ENCODE data around the gene TOP3B. TPM values are rescaled to one million over a fixed set of nuclear protein-coding genes. Genes with fewer than 3 reads are reported as not detected.

Gene TOP3B
- total RNA-seq, 6 experiments from 2014 or later, result 13.5 to 20.4 (median 15.6) TPM

- H3K36me3 ChIP-seq, result no peaks in the 10 kb centered on the region
- H3K27me3 ChIP-seq, result no peaks in the 10 kb centered on the region
- ATAC-seq (no peak), DNase-seq (no peak)
- H3K4me3 ChIP-seq, result no peak overlapping the region
- no peaks in the 10 kb centered on the region for H3K9me3 ChIP-seq
- TF ChIP-seq POLR2A (IDR thresholded peaks at IDR 0.05), result no peak
- TF ChIP-seq, protein P1, sequence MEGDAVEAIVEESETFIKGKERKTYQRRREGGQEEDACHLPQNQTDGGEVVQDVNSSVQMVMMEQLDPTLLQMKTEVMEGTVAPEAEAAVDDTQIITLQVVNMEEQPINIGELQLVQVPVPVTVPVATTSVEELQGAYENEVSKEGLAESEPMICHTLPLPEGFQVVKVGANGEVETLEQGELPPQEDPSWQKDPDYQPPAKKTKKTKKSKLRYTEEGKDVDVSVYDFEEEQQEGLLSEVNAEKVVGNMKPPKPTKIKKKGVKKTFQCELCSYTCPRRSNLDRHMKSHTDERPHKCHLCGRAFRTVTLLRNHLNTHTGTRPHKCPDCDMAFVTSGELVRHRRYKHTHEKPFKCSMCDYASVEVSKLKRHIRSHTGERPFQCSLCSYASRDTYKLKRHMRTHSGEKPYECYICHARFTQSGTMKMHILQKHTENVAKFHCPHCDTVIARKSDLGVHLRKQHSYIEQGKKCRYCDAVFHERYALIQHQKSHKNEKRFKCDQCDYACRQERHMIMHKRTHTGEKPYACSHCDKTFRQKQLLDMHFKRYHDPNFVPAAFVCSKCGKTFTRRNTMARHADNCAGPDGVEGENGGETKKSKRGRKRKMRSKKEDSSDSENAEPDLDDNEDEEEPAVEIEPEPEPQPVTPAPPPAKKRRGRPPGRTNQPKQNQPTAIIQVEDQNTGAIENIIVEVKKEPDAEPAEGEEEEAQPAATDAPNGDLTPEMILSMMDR (IDR thresholded peaks at IDR 0.05), result no peak
- H3K27ac ChIP-seq, result no peak overlapping the region
- H3K4me1 ChIP-seq, result no peaks in the 10 kb centered on the region
- intact Hi-C loops (cut with DNase I), result no loop called here
- 75% methylated on average over 2 of the region's 2 CpGs for WGBS (ENCODE audit: insufficient coverage, low coverage, low lambda C conversion rate, missing lambda C conversion rate)
These were observed 37.9 kb upstream of the TOP3B start for GRCh38 chr22:22020425-22020852.

GRCh38 chr22:22019659-22020424, 37.3 kb upstream of the TOP3B start:
- Histone ChIP-seq H3K27me3 (no peaks in the 10 kb centered on the region), H3K27ac (no peak overlapping the region), H3K4me1 (no peaks in the 10 kb centered on the region), H3K36me3 (no peaks in the 10 kb centered on the region), H3K9me3 (no peaks in the 10 kb centered on the region), H3K4me3 (no peak overlapping the region)
- no peak for DNase-seq
- WGBS (ENCODE audit: insufficient coverage, low coverage, low lambda C conversion rate, missing lambda C conversion rate), result 79% methylated on average over 7 of the region's 7 CpGs
- TF ChIP-seq POLR2A (IDR thresholded peaks at IDR 0.05), result no peak
- TF ChIP-seq, protein P1 (IDR thresholded peaks at IDR 0.05), result no peak
- intact Hi-C loops (cut with DNase I), result no loop called here
- ATAC-seq, result no peak

DNA sequence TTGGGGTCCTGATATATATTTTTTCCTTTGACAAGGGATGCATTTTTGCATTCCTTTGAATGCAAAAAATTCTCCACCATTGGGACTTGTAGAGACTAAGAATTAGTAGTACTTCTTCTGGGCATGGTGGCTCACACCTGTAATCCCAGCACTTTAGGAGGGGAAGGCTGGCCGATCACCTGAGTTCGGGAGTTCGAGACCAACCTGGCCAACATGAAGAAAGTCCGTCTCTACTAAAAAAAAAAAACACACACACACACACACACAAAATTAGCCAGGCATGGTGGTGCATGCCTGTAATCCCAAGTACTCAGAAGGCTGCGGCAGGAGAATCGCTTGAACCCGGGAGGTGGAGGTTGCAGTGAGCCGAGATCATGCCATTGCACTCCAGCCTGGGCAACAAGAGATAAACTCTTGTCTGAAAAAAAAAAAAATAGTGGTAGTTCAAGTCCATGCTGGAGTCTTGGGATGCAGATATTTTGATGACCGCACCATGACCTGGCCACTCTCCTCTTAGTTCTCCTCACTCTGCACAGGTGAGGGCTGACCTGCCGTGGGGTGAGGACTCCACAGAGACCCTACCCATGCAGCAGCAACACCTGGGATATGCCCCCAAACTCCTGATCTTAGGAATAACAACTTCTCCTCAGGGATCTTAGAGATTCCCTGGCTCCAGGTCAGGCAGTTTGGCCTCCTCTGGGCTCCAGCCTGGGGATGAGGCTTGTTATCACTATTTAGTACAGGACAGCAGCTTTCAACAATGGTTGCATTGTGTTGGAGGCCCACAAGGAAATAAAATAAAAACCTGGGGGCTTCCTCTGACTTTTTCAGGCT, 36.5 kb upstream of the TOP3B start:
- TF ChIP-seq, protein P1 (IDR thresholded peaks at IDR 0.05), result no peak
- no peak for TF ChIP-seq POLR2A (IDR thresholded peaks at IDR 0.05)
- H3K27ac ChIP-seq, result no peak overlapping the region
- no peaks in the 10 kb centered on the region for H3K27me3 ChIP-seq
- whole genome bisulfite sequencing (ENCODE audit: insufficient coverage, low coverage, low lambda C conversion rate, missing lambda C conversion rate), result 83% methylated on average over 8 of the region's 10 CpGs
- ATAC-seq (no peak), DNase-seq (no peak)
- H3K9me3 ChIP-seq, result no peaks in the 10 kb centered on the region
- no peaks in the 10 kb centered on the region for H3K36me3 ChIP-seq
- no peak overlapping the region for H3K4me3 ChIP-seq
- no peaks in the 10 kb centered on the region for H3K4me1 ChIP-seq
- intact Hi-C loops (cut with DNase I), result no loop called here

GRCh38 chr22:22015631-22016030, 33.0 kb upstream of the TOP3B start:
- no peaks in the 10 kb centered on the region for H3K27me3 ChIP-seq
- H3K4me3 ChIP-seq, result no peak overlapping the region
- 88% methylated on average over 3 of the region's 3 CpGs for WGBS (ENCODE audit: insufficient coverage, low coverage, low lambda C conversion rate, missing lambda C conversion rate)
- no peaks in the 10 kb centered on the region for H3K4me1 ChIP-seq
- intact Hi-C loops (cut with DNase I), result no loop called here
- no peak for DNase-seq
- H3K9me3 ChIP-seq, result no peaks in the 10 kb centered on the region
- ATAC-seq, result no peak
- TF ChIP-seq POLR2A (IDR thresholded peaks at IDR 0.05), result no peak
- TF ChIP-seq, protein P1 (IDR thresholded peaks at IDR 0.05), result no peak
- H3K36me3 ChIP-seq, result no peaks in the 10 kb centered on the region
- H3K27ac ChIP-seq, result no peak overlapping the region

Data from right lobe of liver (tissue), 6 donors.